Hematopoietic multipotent progenitor cell treated with erythropoietin and hydrocortisone succinate and interleukin-3 and kit ligand, for 6 days (in vitro differentiated cells): Measurements from ENCODE around the gene VAV1.
"Not testable (repeated sequence)": the region's sequence is repeated elsewhere in the genome, so short reads cannot be mapped to it uniquely, and the experiment has no call there.

Source experiments
- DNase-seq: peaks from one replicate; pipeline ENCODE4 v3.0.0-alpha.2; 2015

Gene VAV1

GRCh38 chr19:6820237-6820636, 47.7 kb downstream of the VAV1 start:
- DNase-seq = no peak

GRCh38 chr19:6821639-6822310, 49.3 kb downstream of the VAV1 start:
- DNase-seq = no peak

GRCh38 chr19:6822311-6822670, 49.8 kb downstream of the VAV1 start:
- no peak for DNase-seq

- DNase-seq = no peak
Measured at GRCh38 chr19:6825076-6825774, 52.7 kb downstream of the VAV1 start.

- DNase-seq = no peak
Measured at GRCh38 chr19:6826281-6826920, 53.9 kb downstream of the VAV1 start.

GRCh38 chr19:6828306-6828697, 55.8 kb downstream of the VAV1 start:
- no peak for DNase-seq

GRCh38 chr19:6828698-6829633, 56.5 kb downstream of the VAV1 start:
- DNase-seq = peak; percentile 91

GRCh38 chr19:6829829-6830228, 57.3 kb downstream of the VAV1 start:
- DNase-seq = not testable (repeated sequence)

- not testable (repeated sequence) for DNase-seq
Measured at GRCh38 chr19:6831084-6831483, 58.6 kb downstream of the VAV1 start.

- no peak for DNase-seq
Measured at GRCh38 chr19:6832412-6832811, 59.9 kb downstream of the VAV1 start.

GRCh38 chr19:6833166-6833790, 60.8 kb downstream of the VAV1 start:
- no peak for DNase-seq

GRCh38 chr19:6834433-6834832, 61.9 kb downstream of the VAV1 start:
- no peak for DNase-seq

- no peak for DNase-seq
Measured at GRCh38 chr19:6835501-6835900, 63.0 kb downstream of the VAV1 start.

- DNase-seq = no peak
Measured at GRCh38 chr19:6837525-6837924, 65.0 kb downstream of the VAV1 start.

- no peak for DNase-seq
Measured at GRCh38 chr19:6838062-6838655, 65.7 kb downstream of the VAV1 start.

- no peak for DNase-seq
Measured at GRCh38 chr19:6842871-6843607, 70.5 kb downstream of the VAV1 start.

- DNase-seq = no peak
Measured at GRCh38 chr19:6847828-6848200, 75.3 kb downstream of the VAV1 start.

- DNase-seq = no peak
Measured at GRCh38 chr19:6848986-6849385, 76.5 kb downstream of the VAV1 start.

- DNase-seq = no peak
Measured at GRCh38 chr19:6849876-6850275, 77.4 kb downstream of the VAV1 start.

GRCh38 chr19:6851359-6851758, 78.9 kb downstream of the VAV1 start:
- DNase-seq = no peak

GRCh38 chr19:6852001-6852400, 79.5 kb downstream of the VAV1 start:
- DNase-seq = no peak

- no peak for DNase-seq
Measured at GRCh38 chr19:6853868-6854267, 81.4 kb downstream of the VAV1 start.
